Kidney (tissue), 14 donors: ENCODE data around the gene FRMD4A. TPM values are rescaled to one million over a fixed set of nuclear protein-coding genes. Genes with fewer than 3 reads are reported as not detected.

Experiments used
- DNase-seq, 5 donors: peaks; one replicate each; pipeline ENCODE4 v3.0.0-alpha.2; 2013 to 2020
- FAIRE-seq: peaks from 2 replicates; lab custom pipeline; 2012; peaks lifted over from hg19 to GRCh38; lab: Jason Lieb, UNC
- H3K27ac ChIP-seq, 2 donors: one replicate each; pipeline ENCODE4 v1.7.0; 2013; ENCODE audit warnings: low read depth in 2 of 2, low read length in 2 of 2, inconsistent platforms in 1 of 2
- H3K27me3 ChIP-seq: one replicate; pipeline ENCODE4 v1.7.1; 2013; ENCODE audit warnings: low read length, inconsistent platforms; ENCODE audit not compliant: control insufficient read depth, insufficient read depth
- H3K36me3 ChIP-seq, 3 donors: one replicate each; pipeline versions ENCODE4 v1.7.0 to v1.7.1; 2013; ENCODE audit warnings: low read length in 3 of 3, control low read depth in 1 of 3, inconsistent platforms in 1 of 3; ENCODE audit not compliant: insufficient read depth in 3 of 3, control insufficient read depth in 2 of 3
- H3K4me1 ChIP-seq, 3 donors: one replicate each; pipeline versions ENCODE4 v1.7.0 to v1.7.1; 2013; ENCODE audit warnings: low read length in 3 of 3, inconsistent platforms in 1 of 3, low read depth in 1 of 3; ENCODE audit not compliant: control insufficient read depth in 2 of 3, insufficient read depth in 2 of 3
- H3K4me3 ChIP-seq, 3 donors: one replicate each; pipeline versions ENCODE4 v1.7.0 to v1.8.1; 2013; ENCODE audit warnings: low read length in 3 of 3, control low read depth in 1 of 3, inconsistent platforms in 1 of 3
- H3K9ac ChIP-seq, 3 donors: one replicate each; pipeline versions ENCODE4 v1.7.0 to v1.7.1; 2013; ENCODE audit warnings: low read length in 3 of 3, control low read depth in 1 of 3, inconsistent platforms in 1 of 3
- H3K9me3 ChIP-seq, 3 donors: one replicate each; pipeline versions ENCODE4 v1.7.0 to v1.7.1; 2013; ENCODE audit warnings: low read length in 3 of 3, control low read depth in 1 of 3, inconsistent platforms in 1 of 3; ENCODE audit not compliant: control insufficient read depth in 2 of 3, insufficient read depth in 1 of 3
- CTCF ChIP-seq: IDR thresholded peaks from 3 replicates; pipeline ENCODE4 v1.5.1; 2012; ENCODE audit warnings: mild to moderate bottlenecking, moderate library complexity, borderline replicate concordance; ENCODE audit not compliant: insufficient read depth; ENCODE audit errors: extremely low read depth
- intact Hi-C: fragments of 100-400 bp; cut with DNase I; formaldehyde crosslinking; loops from one replicate; pipeline ENCODE4 v1.11.1; 2022
- polyA plus RNA-seq: library from polyadenylated mRNA; stranded (reverse); fragments of 350-450 nt; fragmentation: Illumina TruSeq; extraction: RNeasy Lipid Tissue Mini Kit (QIAGEN cat#74804); gene quantifications from one replicate; pipeline ENCODE4 v1.2.3, GENCODE V29; 2014; ENCODE audit warnings: low read depth, low replicate concordance; ENCODE audit not compliant: insufficient read depth
- total RNA-seq: library from RNA; stranded (reverse); fragmentation: NEBNext Ultra II Directional; extraction: Animal tissue kit (Norgen Biotek cat#: 25700); gene quantifications from one replicate; pipeline ENCODE4 v1.2.1, GENCODE V29; 2021
- donor health status: control.
- donor health status: control.
- donor health status: control.
- donor health status: control.
- donor health status: control.
- donor health status: DM: yes; HTN: yes; CAD: no.
- donor health status: Normal renal cell carcinoma (clear cell type).

The FRMD4A gene
- total and polyA plus RNA-seq, 2 donors from 2014 or later, result 16.0 to 68.2 TPM

- H3K36me3 ChIP-seq, result peaks cover 0 to 2% (median 0%) of the 10 kb centered on the region in 3 donors
- DNase-seq, result peak in 1 of 5 donors; percentile 48
- TF ChIP-seq CTCF, result no peak
- peak overlapping the region; percentile 70 to 75 (median 73) for H3K4me3 ChIP-seq
- intact Hi-C loops, result no loop called here
- FAIRE-seq, result no peak
- H3K9me3 ChIP-seq, result no peaks in the 10 kb centered on the region
- H3K9ac ChIP-seq, result peak overlapping the region; percentile 20 to 73 (median 65)
- H3K27ac ChIP-seq, result peak overlapping the region in 1 of 2 donors; percentile 18
- no peaks in the 10 kb centered on the region for H3K27me3 ChIP-seq
- H3K4me1 ChIP-seq, result peaks cover 4 to 18% (median 7%) of the 10 kb centered on the region in 3 donors
Observed at GRCh38 chr10:13705526-13706174, 625.1 kb downstream of the FRMD4A start.

GRCh38 chr10:13704964-13705363 lies 625.8 kb downstream of the FRMD4A start:
- H3K36me3 ChIP-seq, result peaks cover 0 to 2% (median 0%) of the 10 kb centered on the region in 3 donors
- no peak for TF ChIP-seq CTCF
- DNase-seq (no peak), FAIRE-seq (no peak)
- peak overlapping the region; percentile 28 to 70 (median 57) for H3K4me3 ChIP-seq
- H3K9ac ChIP-seq, result peak overlapping the region in 2 of 3 donors; percentile 20 to 65
- no peak overlapping the region for H3K27ac ChIP-seq
- no peaks in the 10 kb centered on the region for H3K27me3 ChIP-seq
- peaks cover 4 to 17% (median 7%) of the 10 kb centered on the region in 3 donors for H3K4me1 ChIP-seq
- H3K9me3 ChIP-seq, result no peaks in the 10 kb centered on the region
- intact Hi-C loops, result no loop called here

DNA sequence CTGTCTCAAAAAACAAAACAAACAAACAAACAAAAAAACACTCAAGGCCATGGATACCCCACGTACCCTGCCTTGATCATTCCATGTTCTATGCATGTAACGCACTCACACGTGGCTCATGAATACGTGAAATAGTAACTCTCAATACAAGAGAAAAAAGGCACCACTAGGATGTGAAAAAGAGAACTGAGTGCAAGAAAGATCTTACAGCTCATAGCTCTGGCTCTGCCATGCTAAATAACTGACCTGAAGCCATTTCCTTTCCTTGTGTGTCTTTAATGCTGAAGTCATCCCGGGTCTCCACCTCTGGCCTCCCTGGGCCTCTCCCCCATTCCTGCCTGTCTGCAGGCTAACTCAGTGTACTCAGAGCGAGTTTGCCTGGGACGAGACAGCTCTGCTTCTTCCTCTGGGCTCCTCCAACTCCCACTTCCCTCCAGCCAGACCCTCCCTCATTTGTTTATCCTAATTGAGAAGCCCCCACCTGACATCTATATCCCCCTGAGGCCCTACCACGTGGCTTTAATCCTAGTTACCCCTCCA lies 626.7 kb downstream of the FRMD4A start:
- Histone ChIP-seq H3K36me3 (peaks cover 0 to 4% (median 2%) of the 10 kb centered on the region in 3 donors), H3K9ac (peak overlapping the region in 1 of 3 donors; percentile 37), H3K27ac (no peak overlapping the region), H3K4me3 (peak overlapping the region in 2 of 3 donors; percentile 17 to 70), H3K4me1 (peaks cover 4 to 17% (median 7%) of the 10 kb centered on the region in 3 donors), H3K9me3 (no peaks in the 10 kb centered on the region), H3K27me3 (no peaks in the 10 kb centered on the region)
- TF ChIP-seq CTCF, result no peak
- DNase-seq, result peak in 1 of 5 donors; percentile 38
- intact Hi-C loops, result no loop called here
- no peak for FAIRE-seq
